IPS DF 19.7 (cell line): ENCODE data around the gene MFN1.
"Not testable (repeated sequence)": the region's sequence is repeated elsewhere in the genome, so short reads cannot be mapped to it uniquely, and the experiment has no call there.

ENCODE experiments used
- DNase-seq: peaks from one replicate; pipeline ENCODE4 v3.0.0-alpha.2; 2013; ENCODE audit warnings: low read depth, low spot score

MFN1 gene

DNA sequence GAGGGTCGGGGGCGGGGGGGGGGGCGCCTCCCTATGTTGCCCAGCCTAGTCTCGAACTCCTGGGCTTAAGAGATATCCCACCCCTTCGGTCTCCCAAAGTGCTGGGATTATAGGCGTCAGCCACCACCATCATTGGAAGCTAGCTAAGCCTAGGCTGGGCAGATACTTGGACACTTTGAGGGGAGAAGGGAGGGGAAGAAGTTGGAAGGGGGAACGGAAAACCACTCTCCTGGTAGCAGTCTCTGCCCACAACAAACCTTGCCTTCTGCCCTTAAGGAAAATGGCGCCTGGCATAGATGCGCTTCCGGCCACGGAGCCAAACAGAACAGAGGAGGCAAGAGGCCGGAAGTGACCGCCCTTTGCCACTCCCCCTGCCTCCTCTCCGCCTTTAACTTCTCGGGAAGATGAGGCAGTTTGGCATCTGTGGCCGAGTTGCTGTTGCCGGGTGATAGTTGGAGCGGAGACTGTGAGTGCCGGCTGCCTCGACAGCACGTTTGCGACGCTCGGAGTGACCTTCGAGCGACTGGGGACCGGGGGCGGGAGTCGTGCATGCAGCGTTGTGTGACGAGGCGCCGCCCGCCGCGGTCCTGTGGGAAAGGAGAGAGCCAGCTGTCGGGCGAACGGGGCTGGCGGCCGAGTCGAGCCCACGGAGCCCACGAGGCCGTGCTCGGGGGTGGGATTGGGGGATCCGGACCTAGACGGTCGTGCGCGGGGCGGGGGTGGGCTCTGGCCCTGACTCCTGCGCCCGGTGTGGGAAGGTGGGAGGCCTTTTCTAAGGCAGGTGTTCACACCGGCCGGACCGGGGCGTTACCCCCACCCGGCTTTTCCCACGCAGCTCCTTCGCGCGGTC lies at the start of gene MFN1:
Gene MFN1, plus strand, starts transcription at position 365 of the 850 bp plus-strand sequence. CDS start 1,143 bp downstream, outside the sequence.
- peak; percentile 90 for DNase-seq

DNA sequence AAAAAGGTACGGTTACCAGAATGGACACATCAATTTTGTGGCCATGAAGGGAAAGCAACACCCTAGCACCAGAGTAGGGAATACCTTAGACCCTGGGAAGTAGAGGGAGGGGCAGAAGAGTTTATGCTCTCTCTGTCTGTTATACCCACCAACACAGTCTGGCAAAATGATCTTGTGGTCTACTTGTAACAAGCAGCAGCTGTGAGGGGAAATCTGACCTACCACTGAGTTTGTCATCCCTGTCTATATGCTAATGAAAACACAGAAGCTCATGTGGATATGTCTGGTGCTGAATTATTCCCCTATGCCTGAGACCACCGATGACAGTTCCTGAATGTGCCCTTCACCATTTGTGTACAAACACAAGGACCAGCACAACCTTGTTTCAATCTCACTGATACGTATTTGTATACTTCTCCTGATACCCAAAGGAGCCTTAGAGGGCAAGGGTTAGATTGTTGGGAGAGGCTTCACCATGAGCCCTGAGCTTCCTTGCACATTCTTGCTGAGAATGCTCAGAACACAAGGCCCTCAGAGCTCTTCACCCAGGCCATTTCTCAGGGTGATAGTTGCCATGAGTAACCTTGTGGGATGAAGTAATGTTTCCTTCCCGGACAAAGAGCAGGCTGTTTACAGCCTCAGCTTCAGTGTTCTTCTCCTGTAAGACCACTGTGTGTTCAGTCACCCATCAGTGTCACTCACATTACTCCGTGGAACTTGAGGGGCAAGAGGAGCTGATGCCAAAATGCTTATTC lies 49.4 kb upstream of the MFN1 start:
- DNase-seq, result no peak

DNA sequence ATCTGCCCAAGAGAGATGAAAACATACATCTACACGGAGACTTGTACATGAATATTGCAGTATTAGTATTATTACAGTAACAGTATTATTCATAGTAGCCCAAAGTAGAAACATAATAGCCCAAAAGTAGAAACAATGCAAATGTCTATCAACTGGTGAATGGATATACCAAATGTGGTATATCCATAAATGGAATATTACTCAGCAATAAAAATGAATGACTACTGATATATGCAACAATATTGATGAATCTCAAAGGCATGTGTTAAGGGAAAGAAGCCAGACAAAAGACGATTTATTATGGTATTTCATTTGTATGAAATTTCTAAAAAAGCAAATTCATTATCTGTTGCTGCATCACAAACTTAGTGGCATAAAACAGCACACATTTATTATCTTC lies 48.2 kb upstream of the MFN1 start:
- no peak for DNase-seq

DNA sequence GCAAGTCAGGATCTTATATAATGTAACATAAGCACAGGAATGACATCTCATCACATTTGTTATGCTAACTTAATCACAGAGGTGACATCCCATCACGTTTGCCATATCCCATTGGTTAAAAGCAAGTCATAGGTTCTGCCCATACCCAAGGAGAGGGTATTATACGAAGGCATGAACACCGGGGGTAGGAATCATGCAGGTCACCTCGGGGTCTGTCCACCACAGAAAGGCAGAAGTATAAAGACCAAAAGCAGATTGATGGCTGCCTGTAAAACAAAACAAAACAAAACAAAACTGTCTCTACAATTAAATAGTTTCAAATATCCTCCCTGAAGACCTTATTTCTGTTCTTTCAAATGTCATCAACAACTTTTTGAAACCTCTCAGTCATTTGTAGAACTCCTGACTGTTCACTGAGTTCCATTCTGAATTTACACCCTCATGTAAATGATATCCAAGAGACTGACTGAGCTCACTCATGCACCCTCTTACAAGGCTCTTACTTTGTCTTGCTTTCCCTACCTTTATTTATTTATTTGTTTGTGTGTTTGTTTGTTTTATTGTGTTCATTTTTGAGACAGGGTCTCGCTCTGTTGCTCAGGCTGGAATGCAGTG lies 47.4 kb upstream of the MFN1 start:
- no peak for DNase-seq

DNA sequence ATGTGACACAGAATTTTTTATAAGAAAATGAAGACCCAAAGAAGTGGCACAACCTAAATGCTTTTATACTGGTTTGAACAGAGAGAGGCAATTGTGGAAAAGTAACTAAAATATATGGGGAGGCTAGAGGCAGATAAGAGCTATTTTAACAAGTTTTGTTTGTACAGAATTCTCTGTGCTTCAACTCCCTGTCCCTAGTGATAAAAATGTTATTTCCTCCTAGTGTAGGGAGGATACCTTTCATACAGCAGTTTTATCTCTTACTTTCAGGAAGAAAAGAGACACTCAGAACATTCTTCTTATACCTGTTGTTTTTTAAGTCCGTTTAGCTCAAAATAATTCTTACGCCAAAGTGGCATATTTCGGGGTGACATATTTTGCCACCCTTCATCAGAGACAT lies 45.9 kb upstream of the MFN1 start:
- DNase-seq, result no peak

DNA sequence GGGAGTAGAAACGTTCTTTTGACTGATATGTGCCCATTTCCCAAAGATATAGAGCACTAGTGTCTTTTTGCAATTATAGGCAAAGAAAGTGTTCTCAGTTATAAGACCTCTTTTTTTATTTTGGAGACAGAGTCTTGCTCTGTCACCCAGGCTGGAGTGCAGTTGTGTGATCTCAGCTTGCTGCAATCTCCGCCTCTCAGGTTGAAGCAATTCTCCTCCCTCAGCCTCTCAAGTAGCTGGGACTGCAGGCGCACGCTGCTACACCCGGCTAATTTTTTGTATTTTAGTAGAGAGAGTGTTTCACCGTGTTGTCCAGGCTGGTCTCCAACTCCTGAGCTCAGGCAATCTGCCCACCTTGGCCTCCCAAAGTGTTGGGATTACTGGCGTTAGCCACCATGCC lies 45.4 kb upstream of the MFN1 start:
- no peak for DNase-seq

DNA sequence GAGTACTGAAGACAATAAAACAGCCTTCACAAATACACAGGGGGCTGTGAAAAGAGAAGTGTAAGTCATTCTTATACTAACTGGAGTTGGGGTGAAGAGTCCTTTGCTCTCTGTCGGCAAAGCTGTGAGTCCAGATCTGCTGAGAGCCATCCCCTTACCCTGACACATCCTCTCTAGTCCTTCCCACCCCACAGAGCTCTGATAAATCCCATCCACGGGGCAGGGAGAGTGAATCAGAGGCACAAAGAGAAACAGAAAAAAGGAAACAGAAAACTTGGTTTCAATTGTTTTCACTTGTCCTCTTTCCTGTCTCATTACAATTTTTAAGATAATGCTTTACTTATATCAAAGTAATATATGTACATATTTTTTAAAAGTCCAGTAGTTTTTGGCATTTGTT lies 42.9 kb upstream of the MFN1 start:
- no peak for DNase-seq

DNA sequence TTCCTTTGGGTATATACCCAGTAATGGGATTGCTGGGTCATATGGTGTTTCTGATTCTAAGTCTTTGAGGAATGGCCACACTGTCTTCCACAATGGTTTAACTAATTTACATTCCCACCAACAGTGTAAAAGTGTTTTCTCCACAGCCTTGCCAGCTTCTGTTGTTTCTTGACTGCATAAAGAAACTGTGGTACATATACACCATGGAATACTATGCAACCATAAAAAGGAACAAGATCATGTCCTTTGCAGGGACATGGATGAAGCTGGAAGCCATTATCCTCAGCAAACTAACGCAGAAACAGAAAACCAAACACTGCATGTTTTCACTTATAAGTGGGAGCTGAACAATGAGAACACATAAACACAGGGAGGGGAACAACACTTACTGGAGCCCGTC lies 40.1 kb upstream of the MFN1 start:
- not testable (repeated sequence) for DNase-seq

DNA sequence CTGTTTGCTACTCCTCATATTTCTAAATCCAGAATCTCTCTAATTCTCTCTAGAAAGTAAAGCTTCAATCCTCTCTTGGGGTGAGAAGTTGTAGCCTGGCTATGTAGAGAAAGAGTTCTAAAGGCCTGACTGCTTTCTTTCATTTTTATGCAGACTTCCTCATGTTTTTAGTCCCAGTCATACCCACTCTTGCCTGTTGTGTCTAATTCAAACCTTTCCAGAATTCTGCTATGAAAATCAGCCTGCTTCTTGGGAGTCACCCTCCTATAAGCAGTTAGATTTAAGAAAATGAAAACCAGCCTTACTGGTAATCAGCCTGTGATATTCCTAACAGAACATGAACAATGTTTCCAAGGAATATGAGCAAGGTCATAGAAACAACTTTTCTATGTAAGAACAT lies 39.5 kb upstream of the MFN1 start:
- DNase-seq, result no peak

DNA sequence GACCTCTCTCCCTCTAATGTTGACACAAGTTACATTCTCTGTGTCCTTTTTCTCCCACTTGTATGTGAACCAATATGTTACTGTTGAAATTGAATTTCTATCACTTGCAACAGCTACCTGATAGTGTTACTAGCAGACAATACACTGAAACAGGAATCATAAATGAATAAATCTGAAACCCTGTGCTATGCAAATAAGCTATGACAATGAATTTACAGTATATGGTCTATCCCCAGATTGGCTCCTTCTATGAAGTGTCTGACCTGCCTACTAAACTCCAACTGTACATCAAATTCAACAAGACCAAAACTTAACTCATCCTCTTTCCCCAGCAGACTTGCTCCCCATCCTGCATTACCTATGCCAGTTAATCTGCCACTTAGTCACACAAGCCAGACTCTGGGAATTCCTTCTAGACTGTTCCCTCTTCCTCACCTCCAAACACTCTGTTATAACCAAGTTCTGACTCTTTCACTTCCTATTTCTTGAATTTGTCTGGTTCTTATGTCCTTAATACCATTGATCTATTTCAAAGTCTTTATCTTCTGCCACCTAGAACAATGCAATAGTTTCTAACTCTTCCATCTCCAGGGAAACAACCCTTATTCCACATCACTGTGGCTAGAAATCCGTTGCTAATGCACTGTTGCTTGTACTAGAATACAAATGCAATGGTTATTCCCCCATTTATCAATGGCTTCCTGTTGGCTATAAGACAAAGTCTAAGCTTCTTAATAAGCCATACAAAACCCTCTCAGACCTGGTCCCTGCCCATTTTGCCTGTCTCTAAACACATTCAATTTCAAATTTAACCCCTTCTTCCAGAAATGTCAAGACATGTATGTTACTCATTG lies 38.1 kb upstream of the MFN1 start:
- DNase-seq, result no peak

DNA sequence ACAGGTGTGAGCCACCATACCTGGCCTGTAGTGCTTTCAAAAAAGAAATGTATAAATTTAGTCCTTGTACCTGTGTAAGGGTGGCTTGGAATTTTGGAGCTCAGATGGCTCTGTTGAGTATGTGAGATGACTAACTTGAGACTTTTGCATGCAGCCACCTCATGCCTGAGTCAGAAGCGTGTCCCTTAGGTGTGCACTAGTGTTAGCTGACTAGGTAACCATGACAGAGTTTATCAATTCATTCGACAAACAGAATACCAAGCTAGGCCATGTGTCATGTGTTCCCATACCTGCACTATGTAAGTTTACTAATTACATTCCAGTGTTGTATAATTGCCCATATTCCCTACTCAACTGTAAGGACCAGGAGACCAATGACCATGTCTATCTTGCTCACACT lies 28.6 kb upstream of the MFN1 start:
- no peak for DNase-seq

DNA sequence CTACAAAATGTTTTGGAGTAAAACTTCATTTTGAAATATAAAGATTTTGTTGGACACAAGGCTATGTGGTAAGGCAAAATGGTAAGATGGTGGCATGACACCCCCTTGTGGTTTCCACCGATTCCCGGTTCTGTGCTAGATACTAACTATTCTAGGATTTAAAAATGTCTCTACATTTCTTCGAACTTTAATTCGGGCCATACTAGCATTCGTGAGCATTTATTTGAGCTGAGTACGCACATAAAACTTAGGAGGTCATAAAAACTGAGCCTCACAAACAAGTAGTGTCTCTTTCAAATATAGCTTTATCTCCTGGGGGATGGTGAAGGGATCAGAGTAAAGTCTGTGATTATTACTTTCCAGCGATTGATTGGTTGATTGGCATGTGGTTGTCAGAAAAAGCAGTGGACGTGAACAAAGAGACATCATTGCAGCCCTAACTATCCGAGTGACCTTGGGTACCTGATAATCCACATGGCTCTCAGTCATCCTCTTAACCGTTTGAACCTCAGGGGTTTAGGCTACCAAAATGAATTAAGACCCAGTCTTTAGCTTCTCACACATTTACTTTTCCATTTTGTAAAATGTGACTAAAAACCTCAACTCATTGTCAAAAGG lies 25.7 kb upstream of the MFN1 start:
- DNase-seq, result no peak

DNA sequence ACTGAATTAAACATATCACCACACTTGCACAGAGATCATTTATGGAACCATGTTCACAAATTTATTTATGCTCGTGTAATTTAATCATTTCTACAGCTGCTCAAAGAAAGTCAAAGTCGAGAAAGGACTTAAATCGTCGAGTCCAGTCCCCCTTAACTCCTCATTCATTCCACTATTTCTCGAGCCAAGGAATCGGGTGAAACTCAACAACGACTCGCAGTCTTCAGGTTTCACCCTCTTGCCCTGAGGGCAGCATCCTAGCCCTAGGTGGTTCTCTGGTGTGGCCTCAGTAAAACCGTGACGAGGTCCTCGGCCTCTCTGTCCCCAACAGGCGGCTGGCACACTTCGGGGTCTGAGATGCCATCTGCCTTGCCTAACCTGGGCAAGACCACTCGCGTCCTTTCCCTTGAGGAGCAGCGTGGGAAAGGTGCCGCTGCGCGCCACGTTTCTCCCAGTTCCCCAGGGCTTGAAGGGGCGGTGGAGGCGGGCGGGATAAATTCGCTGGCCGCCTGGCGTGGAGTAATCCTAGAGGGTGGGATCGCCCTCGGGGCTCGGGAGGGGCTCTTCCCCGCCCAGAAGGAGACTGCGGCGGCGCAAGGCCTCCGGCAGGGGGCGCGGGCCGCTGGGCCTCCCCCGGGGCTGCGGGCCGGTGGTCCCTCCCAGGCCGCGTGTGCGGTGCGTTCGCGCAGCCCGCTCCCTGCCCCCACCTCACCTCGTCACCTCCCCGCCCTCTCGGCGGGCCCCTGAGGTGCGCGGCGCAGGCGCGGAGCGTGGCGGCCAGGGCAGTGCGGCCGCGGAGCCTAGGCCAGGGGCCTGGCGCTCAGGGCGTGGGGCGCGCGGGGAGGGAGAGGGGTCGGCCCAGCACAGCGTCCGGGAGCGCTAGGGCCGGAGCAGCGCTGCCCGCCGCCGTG lies 25.0 kb upstream of the MFN1 start, which contains the start of gene ZNF639:
Gene ZNF639, plus strand, starts transcription at position 746 of the 911 bp plus-strand sequence. CDS start 5,263 bp downstream, outside the sequence.
- DNase-seq, result no peak

DNA sequence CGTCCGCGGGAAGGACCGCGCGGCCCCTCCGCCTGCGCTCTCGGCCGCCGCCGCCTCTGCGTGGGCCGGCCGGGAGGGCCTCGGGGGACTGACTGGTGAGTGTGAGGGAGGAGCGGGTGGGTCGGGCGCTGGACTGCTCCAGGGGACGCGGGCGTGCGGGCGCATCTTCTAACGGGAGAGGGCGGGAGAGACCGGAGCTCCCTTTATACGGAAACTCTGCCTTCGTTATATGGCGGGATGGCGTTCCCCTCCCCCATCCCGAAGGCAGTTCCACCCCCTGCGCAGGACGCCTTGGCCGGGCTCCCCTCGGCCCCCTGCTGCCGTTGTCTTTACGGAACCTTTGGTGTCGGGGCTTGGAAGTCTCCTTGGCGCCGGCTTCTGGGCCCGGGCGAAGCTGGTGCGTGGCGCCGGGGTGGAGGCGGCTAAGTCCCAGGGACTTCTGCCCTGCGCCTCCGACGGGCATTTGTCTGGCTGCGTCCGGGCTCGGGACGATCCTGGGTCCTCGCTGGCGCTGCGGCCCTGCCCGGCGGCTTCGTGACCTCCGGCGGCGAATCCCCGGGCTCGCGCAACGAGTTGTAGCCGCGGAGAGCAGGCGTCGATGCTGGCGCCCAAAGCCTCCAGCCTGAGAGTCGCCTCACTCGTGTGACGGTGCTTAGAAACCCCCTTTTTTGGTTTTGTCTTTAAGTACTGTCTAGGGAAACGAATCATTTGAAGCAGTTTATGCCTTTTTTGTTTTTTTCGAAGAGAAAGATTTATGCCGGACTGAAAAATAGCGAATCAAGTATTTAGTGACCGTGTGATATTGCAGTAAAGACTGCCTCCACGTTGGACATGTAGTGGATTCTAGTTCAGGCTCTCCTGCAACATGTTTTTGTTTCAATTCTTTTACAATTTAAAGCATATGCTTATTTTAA lies 24.1 kb upstream of the MFN1 start:
- no peak for DNase-seq

DNA sequence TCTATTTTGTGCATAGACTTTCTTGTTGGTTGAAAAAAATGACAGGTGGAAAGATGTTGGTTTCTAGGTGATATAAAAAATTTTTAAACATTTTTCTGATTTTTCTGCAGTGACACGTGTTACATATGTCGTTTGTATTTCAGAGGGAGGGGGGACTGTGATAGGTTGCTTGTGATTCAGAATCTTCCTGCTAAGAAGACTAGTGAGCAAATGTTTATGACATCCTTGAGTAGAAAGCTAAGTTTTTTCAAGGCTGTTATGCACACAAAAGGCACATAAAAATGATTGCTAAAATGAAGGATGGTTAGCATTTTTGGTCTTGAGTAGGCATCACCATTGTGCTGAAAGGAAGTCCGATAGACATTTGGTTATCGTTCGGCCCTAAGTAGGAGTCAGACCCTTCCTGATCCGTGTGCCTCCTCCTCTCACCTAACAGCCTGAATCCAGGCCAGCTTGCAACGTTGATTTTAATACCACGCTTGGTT lies 23.2 kb upstream of the MFN1 start:
- no peak for DNase-seq

DNA sequence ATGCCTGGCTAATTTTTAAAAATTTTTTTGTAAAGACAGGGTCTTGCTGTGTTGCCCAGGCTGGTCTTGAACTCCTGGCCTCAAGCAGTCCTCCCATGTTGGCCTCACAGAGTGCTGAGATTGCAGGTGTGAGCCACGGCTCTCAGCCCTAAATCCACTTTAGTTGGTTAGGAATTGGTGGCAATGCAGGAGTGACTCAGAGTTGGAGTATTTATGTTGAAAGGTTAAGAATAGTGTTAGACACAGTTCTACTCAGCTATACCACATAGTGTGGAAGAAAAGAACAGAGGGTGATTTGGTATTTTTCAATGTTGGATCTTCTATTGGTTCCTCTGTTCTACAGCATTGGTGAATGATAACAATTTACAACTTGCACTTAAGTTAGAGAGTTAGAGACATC lies 17.1 kb upstream of the MFN1 start:
- no peak for DNase-seq

DNA sequence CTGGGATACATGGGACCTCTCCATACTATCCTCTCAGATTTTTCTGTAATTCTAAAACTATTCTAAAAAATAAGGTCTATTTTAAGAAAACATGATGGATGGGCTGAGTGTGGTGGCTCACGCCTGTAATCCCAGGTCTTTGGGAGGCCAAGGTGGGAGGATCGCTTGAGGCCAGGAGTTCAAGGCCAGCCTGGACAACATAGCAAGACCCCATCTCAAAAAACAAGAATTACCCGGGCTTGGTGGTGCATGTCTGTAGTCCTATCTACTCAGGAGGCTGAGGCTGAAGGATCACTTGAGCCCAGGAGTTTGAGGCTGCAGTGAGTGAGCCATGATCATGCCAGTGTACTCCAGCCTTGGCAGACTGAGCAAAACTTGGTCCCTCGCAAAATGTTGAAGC lies 15.3 kb upstream of the MFN1 start:
- DNase-seq, result no peak

DNA sequence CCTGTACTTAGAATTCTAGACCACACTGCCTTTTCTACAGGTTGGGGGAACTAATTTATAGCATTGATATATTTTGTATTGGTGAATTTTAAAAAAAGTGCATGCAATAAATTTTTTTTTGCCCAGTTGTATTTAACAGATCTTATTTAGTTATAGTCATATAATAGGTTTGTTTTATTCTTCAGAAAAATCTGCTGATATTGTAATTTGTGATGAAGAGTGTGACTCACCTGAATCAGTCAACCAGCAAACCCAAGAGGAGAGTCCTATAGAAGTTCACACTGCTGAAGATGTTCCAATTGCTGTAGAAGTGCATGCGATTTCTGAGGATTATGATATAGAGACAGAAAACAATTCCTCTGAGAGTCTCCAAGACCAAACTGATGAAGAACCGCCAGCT lies 14.4 kb upstream of the MFN1 start:
- no peak for DNase-seq
